Stomach (tissue), 4 donors: ENCODE results near the gene TRPT1.

Source experiments
- CTCF ChIP-seq, 7 experiments: fragments of 450-650 bp in 4 of 7; fragments of 200-600 bp in 3 of 7; sonication (generic) in 3 of 7; IDR thresholded peaks; one replicate each; pipeline ENCODE4 v1.5.1; 2016 to 2019; ENCODE audit warnings: antibody characterized with exemption in 7 of 7, control low read depth in 2 of 7, mild to moderate bottlenecking in 1 of 7
- POLR2A ChIP-seq, 4 donors: fragments of 450-650 bp; IDR thresholded peaks; one replicate each; pipeline ENCODE4 v1.6.1; 2016; ENCODE audit warnings: antibody characterized with exemption in 4 of 4, control low read depth in 2 of 4, mild to moderate bottlenecking in 1 of 4, moderate library complexity in 1 of 4
- POLR2AphosphoS5 ChIP-seq, 3 donors: sonication (generic); formaldehyde crosslinking; IDR thresholded peaks; one replicate each; pipeline ENCODE4 v1.6.1; 2016; ENCODE audit warnings: antibody characterized with exemption in 3 of 3

GRCh38 chr11:64275031-64275800 is 49.2 kb upstream of the TRPT1 start:
- no peak for TF ChIP-seq CTCF (IDR thresholded peaks at IDR 0.05)
- TF ChIP-seq POLR2A (IDR thresholded peaks at IDR 0.05) = no peak
- TF ChIP-seq POLR2AphosphoS5 (IDR thresholded peaks at IDR 0.05) = no peak
